ENCODE results near the gene TIMM29.

GRCh38 chr19:10946958-10947657 lies 18.5 kb downstream of the TIMM29 start:
- TF ChIP-seq POLR2A (IDR thresholded peaks at IDR 0.05; ENCODE audit: low read length) (no peak), CTCF (IDR thresholded peaks at IDR 0.05) (no peak), REST (IDR thresholded peaks at IDR 0.05) (no peak), RARB (CRISPR knock-in tag; IDR thresholded peaks at IDR 0.05) (no peak), RAD21 (conservative IDR thresholded peaks at IDR 0.05 in 1 of 2, IDR thresholded peaks at IDR 0.05 in 1 of 2) (no peak), SMC3 (IDR thresholded peaks at IDR 0.05) (no peak)

Measured in A549 (cell line).